Measurements from ENCODE around the gene MFSD2B.

- TF ChIP-seq CTCF (IDR thresholded peaks at IDR 0.05) (no peak), POLR2A (IDR thresholded peaks at IDR 0.05) (no peak)
Measured at GRCh38 chr2:24065341-24065740, 55.5 kb downstream of the MFSD2B start.
